Fibroblast of mammary gland (primary cell): Measurements from ENCODE around the gene VAC14.

Experiments used
- DNase-seq: peaks from one replicate; pipeline ENCODE4 v3.0.0-alpha.2; 2010; ENCODE audit warnings: low read depth
- H3K4me3 ChIP-seq: 2 replicates; pipeline ENCODE4 v1.5.1; 2011; ENCODE audit warnings: low read depth, mild to moderate bottlenecking, low read length, moderate library complexity; ENCODE audit not compliant: control insufficient read depth
- CTCF ChIP-seq: conservative IDR thresholded peaks from 2 replicates; pipeline ENCODE4 v1.5.1; 2011; ENCODE audit warnings: low read depth, low read length, inconsistent platforms; ENCODE audit not compliant: control insufficient read depth, insufficient read depth

The VAC14 gene

GRCh38 chr16:70770626-70771552, 30.1 kb downstream of the VAC14 start:
- peak; percentile 58 for DNase-seq
- peak; percentile 92 for TF ChIP-seq CTCF
- no peak overlapping the region for H3K4me3 ChIP-seq

- TF ChIP-seq CTCF: no peak
- H3K4me3 ChIP-seq: no peak overlapping the region
- DNase-seq: no peak
Measured at GRCh38 chr16:70770291-70770625, 30.7 kb downstream of the VAC14 start.

GRCh38 chr16:70769761-70770160, 31.2 kb downstream of the VAC14 start:
- H3K4me3 ChIP-seq: no peak overlapping the region
- DNase-seq: no peak
- no peak for TF ChIP-seq CTCF

- H3K4me3 ChIP-seq: no peak overlapping the region
- DNase-seq: no peak
- TF ChIP-seq CTCF: no peak
Measured at GRCh38 chr16:70769131-70769530, 31.8 kb downstream of the VAC14 start.

- DNase-seq: peak; percentile 18
- TF ChIP-seq CTCF: no peak
- no peak overlapping the region for H3K4me3 ChIP-seq
Measured at GRCh38 chr16:70768203-70768580, 32.8 kb downstream of the VAC14 start.

GRCh38 chr16:70767377-70768202, 33.4 kb downstream of the VAC14 start:
- peak; percentile 43 for DNase-seq
- H3K4me3 ChIP-seq: no peak overlapping the region
- no peak for TF ChIP-seq CTCF
